Suppressor macrophage (primary cell): ENCODE results near the gene RHO.
"Not testable (repeated sequence)": the region's sequence is repeated elsewhere in the genome, so short reads cannot be mapped to it uniquely, and the experiment has no call there.

Experiments used
- DNase-seq, 4 experiments: peaks; one replicate each; pipeline ENCODE4 v3.0.0-alpha.2; 2020 to 2022
- total RNA-seq, 17 experiments: gene quantifications; one replicate each; lab custom pipeline; 2026; ENCODE audit warnings: mixed read lengths in 6 of 17, inconsistent platforms in 3 of 17; lab: John Stamatoyannopoulos, UW

The RHO gene
- total RNA-seq = 0 to 1.9 (median 0) reads per million in 17 experiments

- peak in 3 of 4 experiments; percentile 37 to 51 (median 47) for DNase-seq
Measured at GRCh38 chr3:129528589-129529100, at the start of gene RHO. TSS of gene RHO (plus strand) at chr3:129528639. CDS start at chr3:129528734, 95 bp downstream.

GRCh38 chr3:129481225-129481765, 47.1 kb upstream of the RHO start:
- not testable (repeated sequence) for DNase-seq

GRCh38 chr3:129481766-129482332, 46.6 kb upstream of the RHO start:
- DNase-seq = peak; percentile 43 to 64 (median 53)

GRCh38 chr3:129482721-129483120, 45.7 kb upstream of the RHO start:
- no peak for DNase-seq

GRCh38 chr3:129483870-129484269, 44.6 kb upstream of the RHO start:
- DNase-seq = no peak

GRCh38 chr3:129485146-129485545, 43.3 kb upstream of the RHO start:
- peak in 1 of 4 experiments; percentile 19 for DNase-seq

- DNase-seq = peak; percentile 95 to 98 (median 96)
Measured at GRCh38 chr3:129485721-129486663, 42.4 kb upstream of the RHO start.

- DNase-seq = no peak
Measured at GRCh38 chr3:129486664-129487035, 41.8 kb upstream of the RHO start.

- peak; percentile 13 to 58 (median 36) for DNase-seq
Measured at GRCh38 chr3:129487183-129487867, 41.1 kb upstream of the RHO start.

- DNase-seq = not testable (repeated sequence)
Measured at GRCh38 chr3:129487868-129488335, 40.5 kb upstream of the RHO start.

- DNase-seq = peak; percentile 65 to 91 (median 84)
Measured at GRCh38 chr3:129489258-129489657, 39.2 kb upstream of the RHO start.

GRCh38 chr3:129490273-129490675, 38.2 kb upstream of the RHO start:
- peak; percentile 95 to 99 (median 98) for DNase-seq

- not testable (repeated sequence) for DNase-seq
Measured at GRCh38 chr3:129491077-129491476, 37.4 kb upstream of the RHO start.

- DNase-seq = no peak
Measured at GRCh38 chr3:129491794-129492193, 36.6 kb upstream of the RHO start.

GRCh38 chr3:129492691-129493090, 35.7 kb upstream of the RHO start:
- DNase-seq = no peak

GRCh38 chr3:129493206-129493605, 35.2 kb upstream of the RHO start:
- DNase-seq = no peak

GRCh38 chr3:129494499-129494898, 33.9 kb upstream of the RHO start:
- not testable (repeated sequence) for DNase-seq

- not testable (repeated sequence) for DNase-seq
Measured at GRCh38 chr3:129495006-129495639, 33.3 kb upstream of the RHO start.

- DNase-seq = not testable (repeated sequence)
Measured at GRCh38 chr3:129497876-129498275, 30.6 kb upstream of the RHO start.

GRCh38 chr3:129498603-129499488, 29.6 kb upstream of the RHO start:
- not testable (repeated sequence) for DNase-seq
